Bladder microvascular endothelial cell (primary cell): ENCODE results near the gene DYRK2. TPM values are rescaled to one million over a fixed set of nuclear protein-coding genes. Genes with fewer than 3 reads are reported as not detected.

Experiments used
- total RNA-seq: library from RNA; depleted of rRNA; stranded (reverse); fragments of >200 nt; gene quantifications from 2 replicates; pipeline ENCODE4 v1.2.3, GENCODE V29; 2014

Gene DYRK2
- 5.5 and 12.0 TPM in 2 replicates for total RNA-seq

GRCh38 chr12:67648521-67649260 lies at the start of gene DYRK2:
DYRK2 (plus strand) TSS chr12:67648745; CDS start chr12:67649134, 389 bp downstream.

